ENCODE results near the gene AFDN. TPM values are rescaled to one million over a fixed set of nuclear protein-coding genes. Genes with fewer than 3 reads are reported as not detected.

Gene AFDN
- total RNA-seq, 2 donors from 2014 or later = 214 to 239 TPM

GRCh38 chr6:167820681-167821080, 6.0 kb upstream of the AFDN start:
- no peak for DNase-seq
- Histone ChIP-seq H3K36me3 (ENCODE audit: control insufficient read depth, insufficient read depth, low read length) (peaks cover 13% of the 10 kb centered on the region), H3K9me3 (ENCODE audit: control insufficient read depth, low read length) (no peaks in the 10 kb centered on the region), H3K4me1 (ENCODE audit: control insufficient read depth, insufficient read depth, low read length) (no peaks in the 10 kb centered on the region), H3K27ac (ENCODE audit: low read depth, low read length) (no peak overlapping the region), H3K27me3 (ENCODE audit: control insufficient read depth, insufficient read depth, low read length, poor library complexity, severe bottlenecking) (no peaks in the 10 kb centered on the region), H3K9ac (ENCODE audit: extremely low read depth, low read length, poor library complexity, severe bottlenecking) (no peak overlapping the region), H3K4me3 (ENCODE audit: low read length) (no peak overlapping the region)
- Mint-ChIP-seq H3K9me3 (no peaks in the 10 kb centered on the region), H3K27ac (no peak overlapping the region), H3K4me1 (peaks cover 22% of the 10 kb centered on the region), H3K4me3 (no peak overlapping the region), H3K27me3 (ENCODE audit: insufficient read depth) (no peaks in the 10 kb centered on the region), H3K36me3 (ENCODE audit: low read depth) (peaks cover 16% of the 10 kb centered on the region)
- TF ChIP-seq CTCF (conservative IDR thresholded peaks at IDR 0.05) = no peak
- 93 to 94% methylated on average over 3 to 7 of the region's 7 CpGs for WGBS, 2 experiments (ENCODE audit: insufficient coverage in 1 of 2, insufficient read length in 1 of 2)

GRCh38 chr6:167824591-167825331, 1.9 kb upstream of the AFDN start:
- TF ChIP-seq CTCF (conservative IDR thresholded peaks at IDR 0.05) = no peak
- peak overlapping the region; percentile 93 for H3K4me3 ChIP-seq (ENCODE audit: low read length)
- Mint-ChIP-seq H3K36me3 (ENCODE audit: low read depth) (peaks cover 16% of the 10 kb centered on the region), H3K4me1 (peaks cover 24% of the 10 kb centered on the region), H3K27ac (no peak overlapping the region), H3K9me3 (no peaks in the 10 kb centered on the region), H3K27me3 (ENCODE audit: insufficient read depth) (no peaks in the 10 kb centered on the region), H3K4me3 (peak overlapping the region; percentile 95)
- no peak for DNase-seq
- H3K9ac ChIP-seq (ENCODE audit: extremely low read depth, low read length, poor library complexity, severe bottlenecking) = no peak overlapping the region
- no peaks in the 10 kb centered on the region for H3K9me3 ChIP-seq (ENCODE audit: control insufficient read depth, low read length)
- no peaks in the 10 kb centered on the region for H3K27me3 ChIP-seq (ENCODE audit: control insufficient read depth, insufficient read depth, low read length, poor library complexity, severe bottlenecking)
- H3K27ac ChIP-seq (ENCODE audit: low read depth, low read length) = peak overlapping the region; percentile 86
- peaks cover 2% of the 10 kb centered on the region for H3K4me1 ChIP-seq (ENCODE audit: control insufficient read depth, insufficient read depth, low read length)
- H3K36me3 ChIP-seq (ENCODE audit: control insufficient read depth, insufficient read depth, low read length) = peaks cover 13% of the 10 kb centered on the region
- 83 to 88% methylated on average over 12 to 19 of the region's 19 CpGs for WGBS, 2 experiments (ENCODE audit: insufficient coverage in 1 of 2, insufficient read length in 1 of 2)

- H3K27ac Mint-ChIP-seq = peak overlapping the region; percentile 86
- TF ChIP-seq CTCF (conservative IDR thresholded peaks at IDR 0.05) = no peak
- no peaks in the 10 kb centered on the region for H3K9me3 ChIP-seq (ENCODE audit: control insufficient read depth, low read length)
- H3K9ac ChIP-seq (ENCODE audit: extremely low read depth, low read length, poor library complexity, severe bottlenecking) = peak overlapping the region; percentile 64
- H3K4me3 ChIP-seq (ENCODE audit: low read length) = peak overlapping the region; percentile 93
- DNase-seq = peak; percentile 93
- peak overlapping the region; percentile 95 for H3K4me3 Mint-ChIP-seq
- no peaks in the 10 kb centered on the region for H3K27me3 ChIP-seq (ENCODE audit: control insufficient read depth, insufficient read depth, low read length, poor library complexity, severe bottlenecking)
- H3K27ac ChIP-seq (ENCODE audit: low read depth, low read length) = peak overlapping the region; percentile 86
- peaks cover 18% of the 10 kb centered on the region for H3K36me3 Mint-ChIP-seq (ENCODE audit: low read depth)
- 6 to 9% methylated on average over 48 to 70 of the region's 70 CpGs for WGBS, 2 experiments (ENCODE audit: insufficient coverage in 1 of 2, insufficient read length in 1 of 2)
- no peaks in the 10 kb centered on the region for H3K27me3 Mint-ChIP-seq (ENCODE audit: insufficient read depth)
- peaks cover 30% of the 10 kb centered on the region for H3K4me1 Mint-ChIP-seq
- peaks cover 6% of the 10 kb centered on the region for H3K4me1 ChIP-seq (ENCODE audit: control insufficient read depth, insufficient read depth, low read length)
- peaks cover 17% of the 10 kb centered on the region for H3K36me3 ChIP-seq (ENCODE audit: control insufficient read depth, insufficient read depth, low read length)
- no peaks in the 10 kb centered on the region for H3K9me3 Mint-ChIP-seq
Observed at GRCh38 chr6:167825332-167826229, 1.1 kb upstream of the AFDN start.

Measured in endodermal cell (in vitro differentiated cells).